Naive B cell (primary cell): ENCODE results near the gene ZNF484. TPM values are rescaled to one million over a fixed set of nuclear protein-coding genes. Genes with fewer than 3 reads are reported as not detected.
"Not testable (repeated sequence)": the region's sequence is repeated elsewhere in the genome, so short reads cannot be mapped to it uniquely, and the experiment has no call there.

Experiments
- ATAC-seq, 2 donors: fragments of 150-1000 bp; cut with Tn5 transposase; 2 replicates each; pipeline ENCODE4 v1.10.0; 2021; ENCODE audit warnings: low read depth in 2 of 2, mild to moderate bottlenecking in 2 of 2, moderate library complexity in 2 of 2
- DNase-seq: peaks from one replicate; pipeline ENCODE4 v3.0.0; 2022
- H3K27ac Mint-ChIP-seq, 6 donors: one replicate each; pipeline ENCODE4 v1.8.0; 2020 to 2022; ENCODE audit warnings: mild to moderate bottlenecking in 6 of 6, mixed read lengths in 6 of 6, moderate library complexity in 5 of 6, inconsistent platforms in 2 of 6
- H3K27me3 Mint-ChIP-seq, 3 donors: one replicate each; pipeline ENCODE4 v1.8.0; 2021 to 2022; ENCODE audit warnings: mixed read lengths in 3 of 3, mild to moderate bottlenecking in 1 of 3
- H3K36me3 Mint-ChIP-seq, 2 donors: one replicate each; pipeline ENCODE4 v1.8.0; 2020 to 2022; ENCODE audit warnings: mixed read lengths in 2 of 2, inconsistent platforms in 1 of 2, mild to moderate bottlenecking in 1 of 2
- H3K4me1 Mint-ChIP-seq, 3 donors: one replicate each; pipeline ENCODE4 v1.8.0; 2020 to 2022; ENCODE audit warnings: mixed read lengths in 3 of 3, inconsistent platforms in 1 of 3, mild to moderate bottlenecking in 1 of 3, moderate library complexity in 1 of 3
- H3K4me3 Mint-ChIP-seq, 8 donors: one replicate each; pipeline ENCODE4 v1.8.0; 2020 to 2022; ENCODE audit warnings: mild to moderate bottlenecking in 8 of 8, mixed read lengths in 8 of 8, moderate library complexity in 8 of 8, inconsistent platforms in 2 of 8
- H3K9me3 Mint-ChIP-seq, 7 donors: one replicate each; pipeline ENCODE4 v1.8.0; 2020 to 2022; ENCODE audit warnings: mixed read lengths in 7 of 7, mild to moderate bottlenecking in 5 of 7, inconsistent platforms in 2 of 7, moderate library complexity in 1 of 7
- polyA plus RNA-seq, 6 donors: library from polyadenylated mRNA; unstranded; fragments of 300-500 nt; fragmentation: Illumina TruSeq; gene quantifications; one replicate each; pipeline ENCODE4 v1.2.3, GENCODE V29; 2021; ENCODE audit warnings: low read depth in 6 of 6

ZNF484 gene
- polyA plus RNA-seq, 6 donors from 2014 or later = 3.8 to 6.3 (median 5.2) TPM

- ATAC-seq (no peak), DNase-seq (no peak)
- Mint-ChIP-seq H3K36me3 (no peaks in the 10 kb centered on the region), H3K4me1 (no peaks in the 10 kb centered on the region), H3K27ac (no peak overlapping the region), H3K9me3 (peaks cover 0 to 1% (median 0%) of the 10 kb centered on the region in 7 donors), H3K4me3 (no peak overlapping the region), H3K27me3 (peaks cover 17 to 51% (median 32%) of the 10 kb centered on the region in 3 donors)
These were observed 79.5 kb downstream of the ZNF484 start for GRCh38 chr9:92798358-92798757.

GRCh38 chr9:92796337-92796804 is 81.5 kb downstream of the ZNF484 start:
- not testable (repeated sequence) for DNase-seq, H3K9me3 Mint-ChIP-seq, H3K4me1 Mint-ChIP-seq, ATAC-seq, H3K4me3 Mint-ChIP-seq, H3K36me3 Mint-ChIP-seq
- peaks cover 14 to 51% (median 32%) of the 10 kb centered on the region in 3 donors for H3K27me3 Mint-ChIP-seq
- peak overlapping the region in 1 of 6 donors; percentile 38 for H3K27ac Mint-ChIP-seq

- DNase-seq (no peak), ATAC-seq (no peak)
- H3K4me1 Mint-ChIP-seq = peaks cover 3 to 4% (median 3%) of the 10 kb centered on the region in 3 donors
- H3K4me3 Mint-ChIP-seq = no peak overlapping the region
- peaks cover 14 to 51% (median 37%) of the 10 kb centered on the region in 3 donors for H3K27me3 Mint-ChIP-seq
- H3K9me3 Mint-ChIP-seq = peaks cover 0 to 1% (median 0%) of the 10 kb centered on the region in 7 donors
- H3K36me3 Mint-ChIP-seq = no peaks in the 10 kb centered on the region
- no peak overlapping the region for H3K27ac Mint-ChIP-seq
These were observed 82.1 kb downstream of the ZNF484 start for GRCh38 chr9:92795598-92796336.

Other genes starting within 250 kb of the ZNF484 start
- gene IPPK, start 207.9 kb downstream of the ZNF484 start, polyA plus RNA-seq = 10 to 100 TPM in 1 of 6 donors, 1 to 10 TPM in 5; 4.1 to 12.8 (median 6.1) TPM
- gene BICD2, start 113.2 kb downstream of the ZNF484 start, polyA plus RNA-seq = 10 to 100 TPM in 5 of 6 donors, 1 to 10 TPM in 1; 4.3 to 41.8 (median 29.6) TPM
- 100 to 1,000 TPM in 1 of 6 donors, 10 to 100 TPM in 5; 37.0 to 115 (median 65.8) TPM for gene FGD3, start 69.5 kb upstream of the ZNF484 start, polyA plus RNA-seq
- 10 to 100 TPM; 35.3 to 70.1 (median 52.5) TPM for gene SUSD3, start 180.7 kb upstream of the ZNF484 start, polyA plus RNA-seq
- gene CARD19, start 218.2 kb upstream of the ZNF484 start, polyA plus RNA-seq = 10 to 100 TPM; 18.4 to 37.3 (median 27.4) TPM